A673 (cell line): ENCODE results near the gene SEPHS2. TPM values are rescaled to one million over a fixed set of nuclear protein-coding genes. Genes with fewer than 3 reads are reported as not detected.

Source experiments
- Bru-seq: library from RNA; stranded (reverse); fragments of 400-500 nt; gene quantifications from one replicate; lab custom pipeline; 2021; lab: Mats Ljungman, UMichigan
- BruChase-seq, 2 experiments: library from RNA; stranded (reverse); fragments of 400-500 nt; gene quantifications; one replicate each; lab custom pipeline; 2021; lab: Mats Ljungman, UMichigan
- BruUV-seq: library from RNA; stranded (reverse); fragments of 400-500 nt; replicated peaks from 2 replicates; lab custom pipeline; 2021; lab: Mats Ljungman, UMichigan
- CTCF ChIA-PET: fragments of 300-600 bp; sonication (Branson Sonifier 250); formaldehyde crosslinking; loops from one replicate; lab custom pipeline; 2022; ENCODE audit warnings: antibody characterized with exemption; lab: Charles Lee
- POLR2A ChIA-PET: fragments of 300-600 bp; sonication (Branson Sonifier 250); formaldehyde crosslinking; loops from one replicate; lab custom pipeline; 2022; ENCODE audit warnings: antibody characterized with exemption; ENCODE audit not compliant: low non-redundant PET; lab: Charles Lee
- DNase-seq: peaks from one replicate; pipeline ENCODE4 v3.0.0-alpha.2; 2015; ENCODE audit warnings: low spot score
- H3K27ac ChIP-seq: fragments of 200-600 bp; sonication (generic); 2 replicates; pipeline ENCODE4 v1.5.1; 2016; ENCODE audit warnings: mixed run types, low read depth, mild to moderate bottlenecking, mixed read lengths, antibody characterized with exemption, low read length; ENCODE audit not compliant: poor library complexity, severe bottlenecking
- H3K27me3 ChIP-seq: fragments of 200-600 bp; sonication (generic); replicated peaks from 2 replicates; pipeline ENCODE4 v1.6.1; 2017; ENCODE audit warnings: mixed run types, low read depth, mild to moderate bottlenecking, mixed read lengths, antibody characterized with exemption, low read length; ENCODE audit not compliant: insufficient read depth, poor library complexity
- H3K36me3 ChIP-seq: fragments of 200-600 bp; sonication (generic); 2 replicates; pipeline ENCODE4 v1.6.1; 2016; ENCODE audit warnings: mixed run types, mild to moderate bottlenecking, mixed read lengths, antibody characterized with exemption, low read length; ENCODE audit not compliant: insufficient read depth, poor library complexity, severe bottlenecking
- H3K4me1 ChIP-seq: fragments of 200-600 bp; sonication (generic); 2 replicates; pipeline ENCODE4 v1.6.1; 2017; ENCODE audit warnings: mixed run types, mild to moderate bottlenecking, mixed read lengths, antibody characterized with exemption, low read length; ENCODE audit not compliant: insufficient read depth, poor library complexity, severe bottlenecking
- H3K4me3 ChIP-seq: fragments of 200-600 bp; sonication (generic); 2 replicates; pipeline ENCODE4 v1.5.1; 2016; ENCODE audit warnings: low read depth, mixed run types, mild to moderate bottlenecking, mixed read lengths, low read length; ENCODE audit not compliant: poor library complexity, severe bottlenecking
- H3K9me3 ChIP-seq: fragments of 200-600 bp; sonication (generic); 2 replicates; pipeline ENCODE4 v1.6.1; 2016; ENCODE audit warnings: mixed run types, low read depth, mild to moderate bottlenecking, mixed read lengths, antibody characterized with exemption, low read length; ENCODE audit not compliant: poor library complexity, severe bottlenecking
- CTCF ChIP-seq: fragments of 300-800, 200-600 bp; sonication (generic); conservative IDR thresholded peaks from 2 replicates; pipeline ENCODE4 v1.5.1; 2017; ENCODE audit warnings: low read depth, mild to moderate bottlenecking, antibody characterized with exemption, low read length, moderate library complexity, mixed read lengths
- EZH2 ChIP-seq: fragments of 200-600 bp; sonication (generic); IDR thresholded peaks from 2 replicates; pipeline ENCODE4 v1.6.1; 2017; ENCODE audit warnings: borderline replicate concordance, low read depth, mild to moderate bottlenecking, mixed read lengths, antibody characterized with exemption, low read length; ENCODE audit not compliant: poor library complexity, severe bottlenecking
- intact Hi-C: fragments of 100-400 bp; cut with micrococcal nuclease; formaldehyde crosslinking; loops from one replicate; pipeline ENCODE4 v1.10.0; 2022; ENCODE audit not compliant: unreplicated experiment
- long read RNA-seq: library from polyadenylated mRNA; stranded (forward); transcript quantifications from one replicate; pipeline ENCODE4 v2.0.0, GENCODE V29; 2022
- total RNA-seq: library from RNA; stranded (reverse); gene quantifications from 2 replicates; pipeline ENCODE4 v1.2.3, GENCODE V29; 2021

Gene SEPHS2
- total RNA-seq (54.2 and 55.2 TPM in 2 replicates), Bru-seq, nascent RNA (percentile 85 among the genes with signal in this experiment), BruChase-seq, experiment 1, labeled RNA remaining after a 2-hour chase (percentile 98 among the genes with signal in this experiment), BruChase-seq, experiment 2, labeled RNA remaining after a 6-hour chase (percentile 96 among the genes with signal in this experiment)
- long read RNA-seq, transcript SEPHS2-201 (1 exons, 2,551 nt), result major isoform, 420 of 420 reads
- long read RNA-seq, partial matches to known transcripts, result 0 of 420 reads
- long read RNA-seq, other reads (novel, unspliced or antisense), result 0 of 420 reads

- intact Hi-C loops, result loop anchor here (10.0 kb wide), 1 partner anchor 49 kb away; no protein-coding TSS in a partner anchor
- TF ChIP-seq EZH2, result no peak
- TF ChIP-seq CTCF, result peak; percentile 57
- peaks cover 7% of the 10 kb centered on the region for H3K36me3 ChIP-seq
- POLR2A ChIA-PET, result interaction anchor here (0.7 kb wide), 1 partner anchor 150 kb away, joined by 4 read pairs; no protein-coding TSS in a partner anchor
- no peaks in the 10 kb centered on the region for H3K9me3 ChIP-seq
- H3K4me1 ChIP-seq, result peaks cover 14% of the 10 kb centered on the region
- DNase-seq, result peak; percentile 99
- CTCF ChIA-PET, result interaction anchor here (1.8 kb wide), 1 partner anchor 16 kb away, joined by 8 read pairs; the partner anchor contains the start of gene DCTPP1
- H3K27me3 ChIP-seq, result no peaks in the 10 kb centered on the region
- peak within 1 kb of the TSS; percentile 95 for H3K4me3 ChIP-seq
- BruUV-seq, result no TSS peak
- peak within 1 kb of the TSS; percentile 96 for H3K27ac ChIP-seq
These were observed at the start of gene SEPHS2 for GRCh38 chr16:30445408-30446202. Gene SEPHS2 (minus strand): TSS chr16:30445874. CDS start chr16:30445727, 147 bp downstream.

- ChIA-PET POLR2A (no interaction called here), CTCF (interaction anchor here (0.6 kb wide), 1 partner anchor 406 kb away, joined by 5 read pairs; no protein-coding TSS in a partner anchor)
- Histone ChIP-seq H3K27ac (no peak overlapping the region), H3K4me3 (no peak overlapping the region), H3K9me3 (no peaks in the 10 kb centered on the region), H3K4me1 (no peaks in the 10 kb centered on the region), H3K36me3 (no peaks in the 10 kb centered on the region), H3K27me3 (no peaks in the 10 kb centered on the region)
- intact Hi-C loops, result loop anchor here (10.0 kb wide), 1 partner anchor 50 kb away; the partner anchor contains the start of gene SEPHS2
- BruUV-seq, result no TSS peak
- TF ChIP-seq EZH2 (no peak), CTCF (no peak)
- DNase-seq, result no peak
These were observed 49.0 kb upstream of the SEPHS2 start for GRCh38 chr16:30494709-30495108.

- Histone ChIP-seq H3K4me3 (no peak overlapping the region), H3K27ac (no peak overlapping the region), H3K9me3 (no peaks in the 10 kb centered on the region), H3K27me3 (no peaks in the 10 kb centered on the region), H3K4me1 (no peaks in the 10 kb centered on the region), H3K36me3 (no peaks in the 10 kb centered on the region)
- ChIA-PET POLR2A (no interaction called here), CTCF (interaction anchor here (0.6 kb wide), 1 partner anchor 407 kb away, joined by 5 read pairs; no protein-coding TSS in a partner anchor)
- intact Hi-C loops, result loop anchor here (10.0 kb wide), 1 partner anchor 49 kb away; the partner anchor contains the start of gene SEPHS2
- no peak for TF ChIP-seq CTCF
- BruUV-seq, result no TSS peak
- DNase-seq, result no peak
These were observed 48.3 kb upstream of the SEPHS2 start for GRCh38 chr16:30493941-30494488.
